K562 (cell line): Measurements from ENCODE around the gene ICAM2. TPM values are rescaled to one million over a fixed set of nuclear protein-coding genes. Genes with fewer than 3 reads are reported as not detected.

Source experiments
- BRCA1 ChIP-seq, 2 experiments: fragments of 450-650 bp in 1 of 2; sonication (generic) in 1 of 2; formaldehyde crosslinking in 1 of 2; IDR thresholded peaks; 2 replicates each; pipeline versions ENCODE4 v1.5.0 to v1.6.1; 2017 to 2020; ENCODE audit warnings: mild to moderate bottlenecking in 1 of 2, missing genetic modification reagents in 1 of 2
- CEBPG ChIP-seq, 3 experiments: fragments of 200-800 bp in 1 of 3; sonication (Bioruptor generic) in 1 of 3; sonication (generic) in 1 of 3; formaldehyde crosslinking in 1 of 3; IDR thresholded peaks in 2 of 3; conservative IDR thresholded peaks in 1 of 3; 2 replicates each; pipeline versions ENCODE4 v1.6.1 to v1.8.0; 2016 to 2022; ENCODE audit warnings: missing compliant biosample characterization in 2 of 3, missing genetic modification characterization in 2 of 3, mild to moderate bottlenecking in 1 of 3, missing genetic modification reagents in 1 of 3
- ELF2 ChIP-seq: fragments of 250-450 bp; sonication (Bioruptor Pico); IDR thresholded peaks from 2 replicates; pipeline ENCODE4 v1.5.0; 2021; ENCODE audit warnings: mild to moderate bottlenecking
- ETV6 ChIP-seq, 3 experiments: fragments of 150-350 bp in 1 of 3; sonication (generic) in 1 of 3; formaldehyde crosslinking in 1 of 3; IDR thresholded peaks; 2 replicates each; pipeline versions ENCODE4 v1.6.1 to v1.8.0; 2014 to 2022; ENCODE audit warnings: borderline replicate concordance in 2 of 3, low read depth in 2 of 3, antibody characterized with exemption in 1 of 3, low read length in 1 of 3, mild to moderate bottlenecking in 1 of 3, missing genetic modification reagents in 1 of 3
- FIP1L1 ChIP-seq: fragments of 200-400 bp; formaldehyde crosslinking; IDR thresholded peaks from 2 replicates; pipeline ENCODE4 v1.6.1; 2018; ENCODE audit warnings: mild to moderate bottlenecking, low read depth, low read length; ENCODE audit not compliant: poor library complexity, severe bottlenecking
- FOXJ3 ChIP-seq: sonication (generic); formaldehyde crosslinking; IDR thresholded peaks from 2 replicates; pipeline ENCODE4 v1.4.0; 2020; ENCODE audit warnings: mild to moderate bottlenecking, missing genetic modification reagents
- HMG20A ChIP-seq: fragments of 450-650 bp; formaldehyde crosslinking; conservative IDR thresholded peaks from 2 replicates; pipeline ENCODE4 v1.4.0; 2020; ENCODE audit warnings: mild to moderate bottlenecking, mixed read lengths
- HNRNPL ChIP-seq: fragments of 200-400 bp; formaldehyde crosslinking; IDR thresholded peaks from 2 replicates; pipeline ENCODE4 v1.6.1; 2017; ENCODE audit warnings: low read depth, mild to moderate bottlenecking, low read length
- MEF2D ChIP-seq: conservative IDR thresholded peaks from 2 replicates; pipeline ENCODE4 v1.6.1; 2016; ENCODE audit warnings: low read depth, missing genetic modification characterization, missing compliant biosample characterization
- ZBTB40 ChIP-seq, 2 experiments: fragments of 450-650 bp in 1 of 2; sonication (generic) in 1 of 2; formaldehyde crosslinking in 1 of 2; IDR thresholded peaks; 2 replicates each; pipeline versions ENCODE4 v1.7.1 to v1.9.0; 2016 to 2022; ENCODE audit warnings: inconsistent platforms in 1 of 2, mild to moderate bottlenecking in 1 of 2, missing genetic modification reagents in 1 of 2
- ZNF232 ChIP-seq: sonication (generic); formaldehyde crosslinking; IDR thresholded peaks from 2 replicates; pipeline ENCODE4 v1.8.0; 2022; ENCODE audit warnings: mild to moderate bottlenecking, missing genetic modification reagents
- polyA plus RNA-seq, 8 experiments: library from polyadenylated mRNA; depleted of rRNA in 4 of 8; stranded (reverse) in 5 of 8; unstranded in 3 of 8; fragments of >200 nt; fragmentation: Nextera tagmentation in 2 of 8; fragmentation: Illumina TruSeq in 1 of 8; extraction: Ambion mirVana in 2 of 8; extraction: Trizol in 1 of 8; gene quantifications; 2 replicates each; pipeline versions ENCODE4 v1.2.1 to v1.2.3, GENCODE V29; 2011 to 2014; ENCODE audit warnings: inconsistent platforms in 1 of 8, missing spikeins in 1 of 8
- total RNA-seq, 7 experiments: library from RNA; depleted of rRNA in 6 of 7; stranded (reverse); fragments of >200 nt in 6 of 7; fragmentation: Illumina TruSeq in 2 of 7; extraction: Trizol in 2 of 7; gene quantifications; 2 replicates each; pipeline versions ENCODE4 v1.2.1 to v1.2.3, GENCODE V29; 2011 to 2021; ENCODE audit warnings: low replicate concordance in 1 of 7
- TF ChIP-seq, protein P1 (sequence below), 2 experiments: fragments of 450-650 bp; conservative IDR thresholded peaks; 2 replicates each; pipeline ENCODE4 v1.6.1; 2017; ENCODE audit warnings: mild to moderate bottlenecking in 2 of 2, moderate library complexity in 2 of 2

The ICAM2 gene
- total and polyA plus RNA-seq, 9 of the 15 experiments (the other 6 are each of a cell fraction or from before 2014, with no cell fraction given): 37.9 to 89.4 (median 60.6) TPM

- TF ChIP-seq MEF2D (no peak), ZNF232 (CRISPR knock-in tag) (no peak), FOXJ3 (CRISPR knock-in tag) (no peak), HMG20A (CRISPR knock-in tag) (no peak), ELF2 (no peak), CEBPG (CRISPR knock-in tag; IDR thresholded peaks at IDR 0.05) (no peak), CEBPG (tag; conservative IDR thresholded peaks at IDR 0.05 in 1 of 2, IDR thresholded peaks at IDR 0.05 in 1 of 2) (no peak), ETV6 (IDR thresholded peaks at IDR 0.05; ENCODE audit: borderline replicate concordance in 1 of 2, low read depth in 2 of 2, low read length in 1 of 2) (no peak), ETV6 (CRISPR knock-in tag; IDR thresholded peaks at IDR 0.05; ENCODE audit: borderline replicate concordance) (no peak), HNRNPL (no peak), ZBTB40 (IDR thresholded peaks at IDR 0.05) (no peak), ZBTB40 (CRISPR knock-in tag; IDR thresholded peaks at IDR 0.05) (no peak), FIP1L1 (no peak), BRCA1 (IDR thresholded peaks at IDR 0.05) (no peak), BRCA1 (CRISPR knock-in tag; IDR thresholded peaks at IDR 0.05) (no peak)
- TF ChIP-seq, protein P1, sequence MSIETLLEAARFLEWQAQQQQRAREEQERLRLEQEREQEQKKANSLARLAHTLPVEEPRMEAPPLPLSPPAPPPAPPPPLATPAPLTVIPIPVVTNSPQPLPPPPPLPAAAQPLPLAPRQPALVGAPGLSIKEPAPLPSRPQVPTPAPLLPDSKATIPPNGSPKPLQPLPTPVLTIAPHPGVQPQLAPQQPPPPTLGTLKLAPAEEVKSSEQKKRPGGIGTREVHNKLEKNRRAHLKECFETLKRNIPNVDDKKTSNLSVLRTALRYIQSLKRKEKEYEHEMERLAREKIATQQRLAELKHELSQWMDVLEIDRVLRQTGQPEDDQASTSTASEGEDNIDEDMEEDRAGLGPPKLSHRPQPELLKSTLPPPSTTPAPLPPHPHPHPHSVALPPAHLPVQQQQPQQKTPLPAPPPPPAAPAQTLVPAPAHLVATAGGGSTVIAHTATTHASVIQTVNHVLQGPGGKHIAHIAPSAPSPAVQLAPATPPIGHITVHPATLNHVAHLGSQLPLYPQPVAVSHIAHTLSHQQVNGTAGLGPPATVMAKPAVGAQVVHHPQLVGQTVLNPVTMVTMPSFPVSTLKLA (conservative IDR thresholded peaks at IDR 0.05): peak; percentile 70 to 79
Observed at GRCh38 chr17:63998050-63998720, 22.2 kb downstream of the ICAM2 start, which contains the start of gene PRR29 (continued).
